ENCODE results near the gene ABCC4. TPM values are rescaled to one million over a fixed set of nuclear protein-coding genes. Genes with fewer than 3 reads are reported as not detected.

The ABCC4 gene
- polyA plus RNA-seq, 1 experiment = 140 TPM

- CTCF ChIA-PET = no interaction called here
- H3K27me3 ChIP-seq (ENCODE audit: control insufficient read depth, insufficient read depth, low read length) = no peaks in the 10 kb centered on the region
- H3K4me3 ChIP-seq (ENCODE audit: low read depth, low read length) = no peak overlapping the region
- no peaks in the 10 kb centered on the region for H3K9me3 ChIP-seq (ENCODE audit: control insufficient read depth, insufficient read depth, low read length)
- POLR2A ChIA-PET = no interaction called here
- DNase-seq (ENCODE audit: low read depth, low spot score) = no peak
- TF ChIP-seq, protein P1, sequence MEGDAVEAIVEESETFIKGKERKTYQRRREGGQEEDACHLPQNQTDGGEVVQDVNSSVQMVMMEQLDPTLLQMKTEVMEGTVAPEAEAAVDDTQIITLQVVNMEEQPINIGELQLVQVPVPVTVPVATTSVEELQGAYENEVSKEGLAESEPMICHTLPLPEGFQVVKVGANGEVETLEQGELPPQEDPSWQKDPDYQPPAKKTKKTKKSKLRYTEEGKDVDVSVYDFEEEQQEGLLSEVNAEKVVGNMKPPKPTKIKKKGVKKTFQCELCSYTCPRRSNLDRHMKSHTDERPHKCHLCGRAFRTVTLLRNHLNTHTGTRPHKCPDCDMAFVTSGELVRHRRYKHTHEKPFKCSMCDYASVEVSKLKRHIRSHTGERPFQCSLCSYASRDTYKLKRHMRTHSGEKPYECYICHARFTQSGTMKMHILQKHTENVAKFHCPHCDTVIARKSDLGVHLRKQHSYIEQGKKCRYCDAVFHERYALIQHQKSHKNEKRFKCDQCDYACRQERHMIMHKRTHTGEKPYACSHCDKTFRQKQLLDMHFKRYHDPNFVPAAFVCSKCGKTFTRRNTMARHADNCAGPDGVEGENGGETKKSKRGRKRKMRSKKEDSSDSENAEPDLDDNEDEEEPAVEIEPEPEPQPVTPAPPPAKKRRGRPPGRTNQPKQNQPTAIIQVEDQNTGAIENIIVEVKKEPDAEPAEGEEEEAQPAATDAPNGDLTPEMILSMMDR (IDR thresholded peaks at IDR 0.05; ENCODE audit: low read depth, low read length) = no peak
- no peak overlapping the region for H3K27ac ChIP-seq (ENCODE audit: low read depth, low read length)
These were observed 167.8 kb downstream of the ABCC4 start for GRCh38 chr13:95133498-95133897.

DNA sequence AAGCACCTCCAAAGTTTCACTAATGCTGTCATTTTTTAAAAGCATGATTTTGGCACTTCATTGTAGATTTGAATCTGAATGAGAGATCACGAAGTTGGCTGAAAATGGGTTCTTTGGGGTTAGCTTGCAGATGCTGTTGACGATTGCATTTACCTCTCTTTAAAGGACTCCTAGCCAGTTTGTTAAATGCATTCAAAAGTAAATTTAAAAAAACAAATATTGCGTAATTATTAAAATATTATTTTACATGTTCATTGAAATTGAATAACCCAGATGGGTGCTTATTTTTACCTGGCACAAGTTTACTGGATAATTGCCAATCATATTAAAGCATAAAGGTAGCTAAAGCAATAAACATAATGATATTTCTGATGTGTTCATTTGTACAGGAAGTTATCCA lies 172.2 kb downstream of the ABCC4 start:
- Histone ChIP-seq H3K9me3 (ENCODE audit: control insufficient read depth, insufficient read depth, low read length) (no peaks in the 10 kb centered on the region), H3K4me3 (ENCODE audit: low read depth, low read length) (no peak overlapping the region), H3K27me3 (ENCODE audit: control insufficient read depth, insufficient read depth, low read length) (no peaks in the 10 kb centered on the region), H3K27ac (ENCODE audit: low read depth, low read length) (no peak overlapping the region)
- ChIA-PET POLR2A (no interaction called here), CTCF (interaction anchor here (0.5 kb wide), 1 partner anchor 294 kb away, joined by 3 read pairs; no protein-coding TSS in a partner anchor)
- no peak for DNase-seq (ENCODE audit: low read depth, low spot score)
- TF ChIP-seq, protein P1 (IDR thresholded peaks at IDR 0.05; ENCODE audit: low read depth, low read length) = no peak

DNA sequence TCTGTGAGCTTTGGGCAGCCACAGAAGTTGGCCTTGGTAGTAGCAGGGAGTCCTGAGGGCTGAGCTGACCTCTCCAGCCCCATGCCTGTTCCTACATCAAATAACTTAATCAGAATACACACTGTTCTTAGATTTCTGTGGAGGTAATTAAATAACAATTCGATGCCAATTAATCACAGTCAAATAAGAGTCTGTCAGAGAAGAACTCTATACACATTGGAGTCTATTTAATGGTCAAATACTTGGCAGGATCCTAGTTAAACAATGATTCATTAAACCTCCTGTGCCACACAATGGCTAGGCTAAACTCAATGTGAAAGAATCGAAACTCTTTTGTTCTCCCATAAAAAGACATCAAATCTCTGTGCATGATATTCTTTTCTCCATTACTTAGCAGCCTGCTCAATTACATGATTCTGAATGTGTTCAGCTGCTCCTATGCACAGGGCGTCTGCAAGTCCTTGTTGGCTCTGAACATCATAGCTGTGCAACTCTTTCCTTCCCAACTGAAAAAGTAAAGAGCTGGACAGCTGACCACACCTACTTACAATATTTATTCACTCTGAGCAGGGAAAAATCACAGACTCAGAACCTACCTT lies 173.1 kb downstream of the ABCC4 start:
- Histone ChIP-seq H3K4me3 (ENCODE audit: low read depth, low read length) (no peak overlapping the region), H3K9me3 (ENCODE audit: control insufficient read depth, insufficient read depth, low read length) (no peaks in the 10 kb centered on the region), H3K27ac (ENCODE audit: low read depth, low read length) (no peak overlapping the region), H3K27me3 (ENCODE audit: control insufficient read depth, insufficient read depth, low read length) (no peaks in the 10 kb centered on the region)
- POLR2A ChIA-PET = no interaction called here
- CTCF ChIA-PET = interaction anchor here (0.5 to 0.7 kb wide), 2 partner anchors 21 to 295 kb away, joined by 3 to 4 read pairs; no protein-coding TSS in a partner anchor
- TF ChIP-seq, protein P1 (IDR thresholded peaks at IDR 0.05; ENCODE audit: low read depth, low read length) = no peak
- no peak for DNase-seq (ENCODE audit: low read depth, low spot score)

DNA sequence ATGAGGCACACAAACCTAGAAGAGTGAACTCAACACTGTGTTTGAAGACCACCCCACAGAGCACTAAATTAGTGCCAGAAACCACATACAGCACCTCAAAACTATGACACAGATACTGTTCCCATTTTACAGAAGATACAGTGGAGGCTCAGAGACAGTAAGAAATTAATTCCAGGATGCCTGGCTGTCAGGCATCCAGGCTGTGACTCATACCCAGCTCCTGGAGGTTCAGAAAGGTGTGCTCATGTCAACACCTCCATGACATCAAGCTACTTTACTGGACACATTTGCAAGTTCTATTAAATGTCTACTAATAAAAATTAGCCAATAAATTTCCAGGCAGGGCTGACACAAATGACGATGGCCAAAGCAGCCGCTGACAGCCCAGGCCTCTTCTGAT lies 176.3 kb downstream of the ABCC4 start:
- no peaks in the 10 kb centered on the region for H3K27me3 ChIP-seq (ENCODE audit: control insufficient read depth, insufficient read depth, low read length)
- H3K9me3 ChIP-seq (ENCODE audit: control insufficient read depth, insufficient read depth, low read length) = no peaks in the 10 kb centered on the region
- ChIA-PET CTCF (interaction anchor here (0.6 kb wide), 1 partner anchor 256 kb away, joined by 6 read pairs; no protein-coding TSS in a partner anchor), POLR2A (no interaction called here)
- no peak overlapping the region for H3K27ac ChIP-seq (ENCODE audit: low read depth, low read length)
- H3K4me3 ChIP-seq (ENCODE audit: low read depth, low read length) = no peak overlapping the region
- TF ChIP-seq, protein P1 (IDR thresholded peaks at IDR 0.05; ENCODE audit: low read depth, low read length) = no peak
- no peak for DNase-seq (ENCODE audit: low read depth, low spot score)

- TF ChIP-seq, protein P1 (IDR thresholded peaks at IDR 0.05; ENCODE audit: low read depth, low read length) = no peak
- Histone ChIP-seq H3K27me3 (ENCODE audit: control insufficient read depth, insufficient read depth, low read length) (no peaks in the 10 kb centered on the region), H3K27ac (ENCODE audit: low read depth, low read length) (no peak overlapping the region), H3K9me3 (ENCODE audit: control insufficient read depth, insufficient read depth, low read length) (no peaks in the 10 kb centered on the region), H3K4me3 (ENCODE audit: low read depth, low read length) (no peak overlapping the region)
- ChIA-PET CTCF (no interaction called here), POLR2A (no interaction called here)
- no peak for DNase-seq (ENCODE audit: low read depth, low spot score)
These were observed 177.5 kb downstream of the ABCC4 start for GRCh38 chr13:95123726-95124125.

Data from AG04450 (cell line).